Measurements from ENCODE around the gene MALAT1.

DNA sequence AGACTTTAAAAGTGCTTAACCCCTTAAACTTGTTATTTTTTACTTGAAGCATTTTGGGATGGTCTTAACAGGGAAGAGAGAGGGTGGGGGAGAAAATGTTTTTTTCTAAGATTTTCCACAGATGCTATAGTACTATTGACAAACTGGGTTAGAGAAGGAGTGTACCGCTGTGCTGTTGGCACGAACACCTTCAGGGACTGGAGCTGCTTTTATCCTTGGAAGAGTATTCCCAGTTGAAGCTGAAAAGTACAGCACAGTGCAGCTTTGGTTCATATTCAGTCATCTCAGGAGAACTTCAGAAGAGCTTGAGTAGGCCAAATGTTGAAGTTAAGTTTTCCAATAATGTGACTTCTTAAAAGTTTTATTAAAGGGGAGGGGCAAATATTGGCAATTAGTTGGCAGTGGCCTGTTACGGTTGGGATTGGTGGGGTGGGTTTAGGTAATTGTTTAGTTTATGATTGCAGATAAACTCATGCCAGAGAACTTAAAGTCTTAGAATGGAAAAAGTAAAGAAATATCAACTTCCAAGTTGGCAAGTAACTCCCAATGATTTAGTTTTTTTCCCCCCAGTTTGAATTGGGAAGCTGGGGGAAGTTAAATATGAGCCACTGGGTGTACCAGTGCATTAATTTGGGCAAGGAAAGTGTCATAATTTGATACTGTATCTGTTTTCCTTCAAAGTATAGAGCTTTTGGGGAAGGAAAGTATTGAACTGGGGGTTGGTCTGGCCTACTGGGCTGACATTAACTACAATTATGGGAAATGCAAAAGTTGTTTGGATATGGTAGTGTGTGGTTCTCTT, 2.8 kb downstream of the MALAT1 start:
- TF ChIP-seq, protein P1, sequence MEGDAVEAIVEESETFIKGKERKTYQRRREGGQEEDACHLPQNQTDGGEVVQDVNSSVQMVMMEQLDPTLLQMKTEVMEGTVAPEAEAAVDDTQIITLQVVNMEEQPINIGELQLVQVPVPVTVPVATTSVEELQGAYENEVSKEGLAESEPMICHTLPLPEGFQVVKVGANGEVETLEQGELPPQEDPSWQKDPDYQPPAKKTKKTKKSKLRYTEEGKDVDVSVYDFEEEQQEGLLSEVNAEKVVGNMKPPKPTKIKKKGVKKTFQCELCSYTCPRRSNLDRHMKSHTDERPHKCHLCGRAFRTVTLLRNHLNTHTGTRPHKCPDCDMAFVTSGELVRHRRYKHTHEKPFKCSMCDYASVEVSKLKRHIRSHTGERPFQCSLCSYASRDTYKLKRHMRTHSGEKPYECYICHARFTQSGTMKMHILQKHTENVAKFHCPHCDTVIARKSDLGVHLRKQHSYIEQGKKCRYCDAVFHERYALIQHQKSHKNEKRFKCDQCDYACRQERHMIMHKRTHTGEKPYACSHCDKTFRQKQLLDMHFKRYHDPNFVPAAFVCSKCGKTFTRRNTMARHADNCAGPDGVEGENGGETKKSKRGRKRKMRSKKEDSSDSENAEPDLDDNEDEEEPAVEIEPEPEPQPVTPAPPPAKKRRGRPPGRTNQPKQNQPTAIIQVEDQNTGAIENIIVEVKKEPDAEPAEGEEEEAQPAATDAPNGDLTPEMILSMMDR (conservative IDR thresholded peaks at IDR 0.05 in 1 of 2, IDR thresholded peaks at IDR 0.05 in 1 of 2; ENCODE audit: extremely low read depth in 1 of 2, insufficient read depth in 1 of 2, low read depth in 1 of 2, low read length in 2 of 2) = no peak
- no peak for TF ChIP-seq EZH2 (IDR thresholded peaks at IDR 0.05; ENCODE audit: borderline replicate concordance, low read length)

Measured in mammary epithelial cell (primary cell).